K562 treated with DMSO at 1 percent for 48 hours (cell line): Measurements from ENCODE around the gene ZNF23. TPM values are rescaled to one million over a fixed set of nuclear protein-coding genes. Genes with fewer than 3 reads are reported as not detected.

Source experiments
- total RNA-seq: library from RNA; unstranded; fragments of 300-600 nt; gene quantifications from 2 replicates; pipeline ENCODE4 v1.2.3, GENCODE V29; 2022; ENCODE audit warnings: low replicate concordance; ENCODE audit errors: extremely low read depth

ZNF23 gene
- not detected in 2 replicates for total RNA-seq

DNA sequence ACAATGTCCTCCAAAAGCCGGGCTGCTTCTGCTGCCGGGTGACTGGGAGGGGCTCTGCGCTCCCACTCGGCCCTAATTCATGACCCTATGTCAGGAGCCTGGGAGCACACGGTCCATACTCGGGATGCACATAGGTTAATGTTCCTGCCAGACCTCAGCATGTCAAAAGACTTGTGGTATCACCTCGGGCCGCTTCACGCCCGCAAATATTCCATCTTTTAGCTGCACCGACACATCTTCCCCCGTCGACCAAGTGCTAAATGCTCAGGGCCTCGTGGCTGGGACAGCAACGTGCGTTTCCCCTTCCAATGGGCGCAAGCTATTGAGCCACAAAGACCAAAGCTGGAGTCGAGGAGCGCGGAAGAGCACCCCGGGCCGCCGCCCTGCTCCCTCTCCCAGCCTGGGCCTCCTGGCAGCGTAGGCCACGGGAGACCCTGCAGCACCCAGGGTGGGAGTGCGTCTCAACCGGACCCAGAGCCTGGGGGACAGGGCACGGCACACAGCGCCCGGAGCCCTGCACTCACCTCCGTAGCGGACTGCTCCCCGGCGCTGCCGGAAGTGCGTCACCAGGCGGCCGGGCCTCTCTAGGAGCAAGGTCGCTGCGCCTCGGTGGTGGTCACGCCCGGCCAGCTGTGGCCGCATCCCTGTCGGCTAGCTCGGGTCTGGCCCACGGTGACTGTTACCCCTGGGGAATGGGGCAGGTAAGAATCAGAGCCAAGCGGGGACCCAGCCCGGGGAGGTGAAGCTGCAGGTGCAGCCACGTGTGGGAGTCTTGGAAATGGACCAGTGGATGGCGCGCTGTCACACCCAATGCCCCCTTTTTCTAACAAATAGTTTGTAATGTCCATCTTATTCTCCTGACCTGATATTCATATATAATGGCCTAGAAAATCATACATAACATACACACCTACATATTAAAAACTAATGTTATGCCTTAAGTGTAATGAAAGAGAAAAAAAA, at the start of gene ZNF23:
Gene ZNF23, minus strand, starts transcription at position 562 of the 963 bp plus-strand sequence. CDS start 5,451 bp downstream, outside the sequence.

DNA sequence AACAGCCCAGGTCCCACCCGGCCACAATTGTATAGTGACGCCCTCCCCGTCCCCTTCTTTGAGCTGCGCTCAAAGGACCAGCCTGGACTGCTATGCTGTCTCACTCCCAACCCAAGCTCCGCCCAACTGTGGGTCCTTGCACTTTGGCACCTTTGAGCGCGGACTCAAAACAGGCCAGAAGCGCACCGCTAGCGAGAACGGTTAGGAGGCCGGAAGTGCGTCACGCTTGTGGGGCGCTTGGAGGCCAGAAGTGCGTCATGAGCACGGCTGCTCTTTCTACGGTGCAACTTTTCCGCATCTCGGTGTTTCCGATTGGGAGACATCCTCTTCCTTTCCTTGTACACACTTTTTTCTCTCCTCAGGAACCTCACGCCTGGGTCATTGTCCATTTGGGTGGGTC, 27.1 kb upstream of the ZNF23 start, which contains the start of gene ZNF19:
Gene ZNF19, minus strand, starts transcription at position 203 of the 400 bp plus-strand sequence. CDS start 7,210 bp downstream, outside the sequence.

DNA sequence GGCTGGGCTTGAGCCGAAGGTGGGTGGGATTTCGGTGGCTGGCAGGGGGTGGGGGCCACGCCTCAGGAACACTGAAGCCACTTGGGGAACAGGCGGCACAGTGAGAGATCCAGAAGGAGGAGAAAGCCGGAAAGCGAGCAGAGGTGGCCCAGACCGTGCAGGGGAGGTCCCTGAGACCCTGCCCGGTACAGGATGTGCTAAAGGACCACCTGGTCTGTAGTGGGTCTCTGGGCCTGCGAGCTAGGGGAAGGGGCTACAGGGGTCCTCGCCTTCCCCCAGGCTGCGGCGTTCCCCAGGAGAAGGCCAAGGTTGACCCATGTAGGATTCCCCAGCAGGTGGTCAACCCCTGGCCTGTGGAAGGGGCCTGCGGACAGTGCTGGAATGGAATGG, 20.0 kb downstream of the ZNF23 start, which contains the start of gene TLE7:
Gene TLE7, minus strand, starts transcription at position 4 of the 390 bp plus-strand sequence. CDS start 8,730 bp downstream, outside the sequence.

Other genes with a start within 250 kb of the ZNF23 start
- gene HYDIN, start 231.5 kb downstream of the ZNF23 start, total RNA-seq = not detected in 2 replicates
- gene CMTR2, start 172.8 kb downstream of the ZNF23 start, total RNA-seq = not detected in 2 replicates
- not detected in 2 replicates for gene CALB2, start 103.5 kb downstream of the ZNF23 start, total RNA-seq
- not detected in 2 replicates for gene TLE7, start 20.2 kb downstream of the ZNF23 start, total RNA-seq
- gene ZNF19, start 27.1 kb upstream of the ZNF23 start, total RNA-seq = not detected in 2 replicates
- not detected in 2 replicates for gene CHST4, start 64.2 kb upstream of the ZNF23 start, total RNA-seq
- gene TAT, start 114.8 kb upstream of the ZNF23 start, total RNA-seq = not detected in 2 replicates
- not detected in 2 replicates for gene MARVELD3, start 163.9 kb upstream of the ZNF23 start, total RNA-seq